ENCODE measurements around the gene SNAPC5. TPM values are rescaled to one million over a fixed set of nuclear protein-coding genes. Genes with fewer than 3 reads are reported as not detected.
"Not testable (repeated sequence)": the region's sequence is repeated elsewhere in the genome, so short reads cannot be mapped to it uniquely, and the experiment has no call there.

Gene SNAPC5
- polyA plus RNA-seq, 1 donor (not counting 4 experiments of a cell fraction or from before 2014, with no cell fraction given): 16.1 TPM

- TF ChIP-seq EZH2 (IDR thresholded peaks at IDR 0.05; ENCODE audit: low read length) (no peak), CTCF (optimal IDR thresholded peaks at IDR 0.05 in 1 of 3, IDR thresholded peaks at IDR 0.05 in 1 of 3, conservative IDR thresholded peaks at IDR 0.05 in 1 of 3; ENCODE audit: extremely low read depth in 1 of 3, insufficient read depth in 2 of 3, low read length in 3 of 3) (no peak)
- H3K9me1 ChIP-seq (ENCODE audit: control insufficient read depth, extremely low read depth, insufficient read depth, low read length): no peaks in the 10 kb centered on the region
- H4K20me1 ChIP-seq (ENCODE audit: control insufficient read depth, extremely low read depth, insufficient read depth, low read length): peaks cover 13% of the 10 kb centered on the region
- peaks cover 76% of the 10 kb centered on the region for H3K79me2 ChIP-seq (ENCODE audit: control insufficient read depth, insufficient read depth, low read length)
- no peak for FAIRE-seq
- H3K27me3 ChIP-seq (ENCODE audit: control insufficient read depth, extremely low read depth, insufficient read depth, low read length): no peaks in the 10 kb centered on the region
- H3K27ac ChIP-seq (ENCODE audit: control insufficient read depth, insufficient read depth, low read length): peak overlapping the region; percentile 99
- no peak for DNase-seq (ENCODE audit: low read depth, low spot score)
- H3K4me1 ChIP-seq (ENCODE audit: control insufficient read depth, extremely low read depth, insufficient read depth, low read length): peaks cover 17% of the 10 kb centered on the region
- H3K9me3 ChIP-seq (ENCODE audit: control insufficient read depth, low read depth, low read length): no peaks in the 10 kb centered on the region
- peak overlapping the region; percentile 94 for H2AFZ ChIP-seq (ENCODE audit: control insufficient read depth, low read length)
- peak overlapping the region; percentile 92 for H3K4me2 ChIP-seq (ENCODE audit: control insufficient read depth, extremely low read depth, insufficient read depth, low read depth, low read length)
- peak overlapping the region; percentile 98 for H3K9ac ChIP-seq (ENCODE audit: control insufficient read depth, extremely low read depth, insufficient read depth, low read length)
- dilution Hi-C loops (cut with MboI; ENCODE audit: extremely low pct_ligation_motif_present, low sequenced_read_pairs): no loop called here
- H3K4me3 ChIP-seq (ENCODE audit: control insufficient read depth in 2 of 3, extremely low read depth in 1 of 3, insufficient read depth in 2 of 3, low read depth in 1 of 3, low read length in 3 of 3): peak overlapping the region; percentile 89 to 99 (median 98)
- H3K36me3 ChIP-seq (ENCODE audit: control insufficient read depth in 2 of 2, extremely low read depth in 1 of 2, insufficient read depth in 2 of 2, low read length in 2 of 2): peaks cover 22 to 36% of the 10 kb centered on the region in 2 experiments
These were observed 6.4 kb upstream of the SNAPC5 start for GRCh38 chr15:66503780-66504562.

- H3K36me3 ChIP-seq (ENCODE audit: control insufficient read depth in 2 of 2, extremely low read depth in 1 of 2, insufficient read depth in 2 of 2, low read length in 2 of 2): peaks cover 27 to 42% of the 10 kb centered on the region in 2 experiments
- H3K9me3 ChIP-seq (ENCODE audit: control insufficient read depth, low read depth, low read length); FAIRE-seq; H2AFZ ChIP-seq (ENCODE audit: control insufficient read depth, low read length); H3K9me1 ChIP-seq (ENCODE audit: control insufficient read depth, extremely low read depth, insufficient read depth, low read length); DNase-seq (ENCODE audit: low read depth, low spot score); dilution Hi-C loops (cut with MboI; ENCODE audit: extremely low pct_ligation_motif_present, low sequenced_read_pairs); H3K27me3 ChIP-seq (ENCODE audit: control insufficient read depth, extremely low read depth, insufficient read depth, low read length): not testable (repeated sequence)
- peak overlapping the region; percentile 99 for H3K27ac ChIP-seq (ENCODE audit: control insufficient read depth, insufficient read depth, low read length)
- H3K9ac ChIP-seq (ENCODE audit: control insufficient read depth, extremely low read depth, insufficient read depth, low read length): peak overlapping the region; percentile 98
- peaks cover 19% of the 10 kb centered on the region for H4K20me1 ChIP-seq (ENCODE audit: control insufficient read depth, extremely low read depth, insufficient read depth, low read length)
- peak overlapping the region; percentile 89 to 99 (median 98) for H3K4me3 ChIP-seq (ENCODE audit: control insufficient read depth in 2 of 3, extremely low read depth in 1 of 3, insufficient read depth in 2 of 3, low read depth in 1 of 3, low read length in 3 of 3)
- H3K4me1 ChIP-seq (ENCODE audit: control insufficient read depth, extremely low read depth, insufficient read depth, low read length): peaks cover 17% of the 10 kb centered on the region
- peaks cover 73% of the 10 kb centered on the region for H3K79me2 ChIP-seq (ENCODE audit: control insufficient read depth, insufficient read depth, low read length)
- H3K4me2 ChIP-seq (ENCODE audit: control insufficient read depth, extremely low read depth, insufficient read depth, low read depth, low read length): peak overlapping the region; percentile 92
These were observed 5.6 kb upstream of the SNAPC5 start for GRCh38 chr15:66503041-66503648.
